CD8-positive, alpha-beta memory T cell (primary cell): ENCODE results near the gene CFAP53. TPM values are rescaled to one million over a fixed set of nuclear protein-coding genes. Genes with fewer than 3 reads are reported as not detected.

Experiments
- CTCF ChIA-PET: fragments of 350-600 bp; sonication (Branson Sonifier 250); formaldehyde crosslinking; loops from one replicate; lab custom pipeline; 2021; ENCODE audit warnings: antibody characterized with exemption; lab: Charles Lee
- POLR2A ChIA-PET: fragments of 350-600 bp; sonication (Branson Sonifier 250); formaldehyde crosslinking; loops from one replicate; lab custom pipeline; 2021; ENCODE audit warnings: antibody characterized with exemption; lab: Charles Lee
- DNase-seq, 5 donors: peaks; one replicate each; pipeline versions ENCODE4 v3.0.0 to v3.0.0-alpha.2; 2020 to 2022; ENCODE audit warnings: mixed read lengths in 1 of 5
- H3K27ac ChIP-seq: one replicate; pipeline ENCODE4 v1.7.0; 2013; ENCODE audit warnings: low read depth, mild to moderate bottlenecking, low read length, moderate library complexity
- H3K27me3 ChIP-seq: 2 replicates; pipeline ENCODE4 v1.7.0; 2013; ENCODE audit warnings: low read length, mild to moderate bottlenecking; ENCODE audit not compliant: insufficient read depth, poor library complexity, severe bottlenecking
- H3K36me3 ChIP-seq: 2 replicates; pipeline ENCODE4 v1.7.0; 2013; ENCODE audit warnings: mild to moderate bottlenecking, low read length, moderate library complexity; ENCODE audit not compliant: insufficient read depth
- H3K4me1 ChIP-seq: 2 replicates; pipeline ENCODE4 v1.7.0; 2013; ENCODE audit warnings: mild to moderate bottlenecking, low read length, moderate library complexity; ENCODE audit not compliant: insufficient read depth
- H3K4me3 ChIP-seq: 2 replicates; pipeline ENCODE4 v1.7.0; 2013; ENCODE audit warnings: mild to moderate bottlenecking, low read length
- H3K9me3 ChIP-seq: 2 replicates; pipeline ENCODE4 v1.7.0; 2013; ENCODE audit warnings: mild to moderate bottlenecking, low read length
- H3K27ac Mint-ChIP-seq, 8 donors: one replicate each; pipeline ENCODE4 v1.8.0; 2020 to 2021; ENCODE audit warnings: mixed read lengths in 8 of 8, mild to moderate bottlenecking in 6 of 8, inconsistent platforms in 3 of 8, moderate library complexity in 3 of 8
- H3K27me3 Mint-ChIP-seq, 2 donors: one replicate each; pipeline ENCODE4 v1.8.0; 2020 to 2021; ENCODE audit warnings: mixed read lengths in 2 of 2, mild to moderate bottlenecking in 1 of 2, moderate library complexity in 1 of 2
- H3K36me3 Mint-ChIP-seq, 3 donors: one replicate each; pipeline ENCODE4 v1.8.0; 2020 to 2021; ENCODE audit warnings: mixed read lengths in 3 of 3, inconsistent platforms in 1 of 3, mild to moderate bottlenecking in 1 of 3
- H3K4me1 Mint-ChIP-seq, 3 donors: one replicate each; pipeline ENCODE4 v1.8.0; 2020 to 2021; ENCODE audit warnings: mixed read lengths in 3 of 3, inconsistent platforms in 1 of 3, mild to moderate bottlenecking in 1 of 3
- H3K4me3 Mint-ChIP-seq, 7 donors: one replicate each; pipeline ENCODE4 v1.8.0; 2020 to 2021; ENCODE audit warnings: mixed read lengths in 7 of 7, mild to moderate bottlenecking in 6 of 7, moderate library complexity in 4 of 7, inconsistent platforms in 2 of 7
- H3K9me3 Mint-ChIP-seq, 5 donors: one replicate each; pipeline ENCODE4 v1.8.0; 2020 to 2022; ENCODE audit warnings: mixed read lengths in 5 of 5, mild to moderate bottlenecking in 3 of 5, moderate library complexity in 2 of 5, inconsistent platforms in 1 of 5
- polyA plus RNA-seq: library from polyadenylated mRNA; unstranded; fragments of 300-500 nt; fragmentation: Illumina TruSeq; gene quantifications from one replicate; pipeline ENCODE4 v1.2.3, GENCODE V29; 2021
- total RNA-seq, 2 experiments: library from RNA; stranded (reverse); gene quantifications; one replicate each; pipeline ENCODE4 v1.2.3, GENCODE V29; 2021

The CFAP53 gene
- total RNA-seq (under 1 TPM; 0.49 to 0.53 TPM), polyA plus RNA-seq (not detected)

GRCh38 chr18:50266248-50266704 lies at the start of gene CFAP53:
TSS of gene CFAP53 (minus strand) at chr18:50266495. CDS start at chr18:50266404, 91 bp downstream.
- Mint-ChIP-seq H3K4me1 (peaks cover 12 to 29% (median 24%) of the 10 kb centered on the region in 3 donors), H3K36me3 (peaks cover 5 to 23% (median 5%) of the 10 kb centered on the region in 3 donors), H3K27ac (peak within 1 kb of the TSS; percentile 77 to 96 (median 94)), H3K4me3 (peak within 1 kb of the TSS; percentile 85 to 92 (median 89)), H3K9me3 (no peaks in the 10 kb centered on the region), H3K27me3 (peaks cover 0 to 1% of the 10 kb centered on the region in 2 donors)
- DNase-seq = peak; percentile 78 to 90 (median 84)
- POLR2A ChIA-PET = interaction anchor here (0.9 kb wide), 1 partner anchor 15 kb away, joined by 10 read pairs; the partner anchor contains the start of gene MBD1
- H3K36me3 ChIP-seq = peaks cover 1% of the 10 kb centered on the region
- CTCF ChIA-PET = interaction anchor here (0.8 to 1.5 kb wide), 7 partner anchors 15 to 105 kb away, joined by 3 to 9 read pairs (median 3); partner anchors contain the start of gene MBD1
- H3K4me3 ChIP-seq = peak within 1 kb of the TSS; percentile 71
- H3K4me1 ChIP-seq = peaks cover 22% of the 10 kb centered on the region
- no peaks in the 10 kb centered on the region for H3K9me3 ChIP-seq
- no peaks in the 10 kb centered on the region for H3K27me3 ChIP-seq
- H3K27ac ChIP-seq = peak within 1 kb of the TSS; percentile 57

GRCh38 chr18:50315100-50315871 lies 49.0 kb upstream of the CFAP53 start:
- Mint-ChIP-seq H3K36me3 (no peaks in the 10 kb centered on the region), H3K9me3 (no peaks in the 10 kb centered on the region), H3K27ac (no peak overlapping the region), H3K4me1 (peaks cover 0 to 5% (median 4%) of the 10 kb centered on the region in 3 donors), H3K4me3 (no peak overlapping the region), H3K27me3 (peaks cover 14 to 51% of the 10 kb centered on the region in 2 donors)
- POLR2A ChIA-PET = no interaction called here
- Histone ChIP-seq H3K27me3 (no peaks in the 10 kb centered on the region), H3K9me3 (no peaks in the 10 kb centered on the region), H3K27ac (no peak overlapping the region), H3K4me1 (no peaks in the 10 kb centered on the region), H3K36me3 (no peaks in the 10 kb centered on the region), H3K4me3 (no peak overlapping the region)
- CTCF ChIA-PET = no interaction called here
- DNase-seq = no peak

GRCh38 chr18:50313873-50314460 lies 47.7 kb upstream of the CFAP53 start:
- DNase-seq = no peak
- Mint-ChIP-seq H3K36me3 (no peaks in the 10 kb centered on the region), H3K27me3 (peaks cover 17 to 55% of the 10 kb centered on the region in 2 donors), H3K9me3 (no peaks in the 10 kb centered on the region), H3K4me1 (no peaks in the 10 kb centered on the region), H3K4me3 (no peak overlapping the region), H3K27ac (no peak overlapping the region)
- ChIA-PET CTCF (no interaction called here), POLR2A (no interaction called here)
- Histone ChIP-seq H3K27ac (no peak overlapping the region), H3K36me3 (no peaks in the 10 kb centered on the region), H3K27me3 (no peaks in the 10 kb centered on the region), H3K9me3 (no peaks in the 10 kb centered on the region), H3K4me3 (no peak overlapping the region), H3K4me1 (no peaks in the 10 kb centered on the region)

DNA sequence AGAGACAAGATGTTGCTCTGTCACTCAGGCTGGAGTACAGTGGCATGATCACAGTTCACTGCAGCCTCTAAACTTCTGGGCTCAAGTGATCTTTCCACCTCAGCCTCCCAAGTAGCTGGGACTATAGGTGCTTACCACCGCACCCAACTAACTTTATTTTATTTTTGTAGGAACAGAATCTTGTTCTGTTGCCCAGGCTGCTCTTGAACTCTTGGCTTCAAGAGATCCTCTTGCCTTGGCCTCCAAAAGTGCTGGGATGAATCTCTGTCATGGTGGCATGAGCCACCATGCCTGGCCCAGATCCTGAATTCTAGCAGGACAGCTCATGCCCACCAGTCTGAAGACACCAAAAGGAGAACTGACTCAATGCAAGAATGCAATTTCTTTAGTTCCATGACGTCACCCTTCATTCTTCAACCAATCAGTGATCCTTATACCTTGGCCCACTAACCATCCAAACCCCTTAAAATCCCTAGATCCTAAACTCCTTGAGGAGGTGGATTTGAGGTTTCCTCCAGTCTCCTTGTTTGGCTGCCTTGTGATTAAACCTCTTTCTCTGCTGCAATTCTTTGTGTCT lies 46.8 kb upstream of the CFAP53 start:
- no peak overlapping the region for H3K27ac ChIP-seq
- no peaks in the 10 kb centered on the region for H3K9me3 ChIP-seq
- H3K4me3 Mint-ChIP-seq = no peak overlapping the region
- CTCF ChIA-PET = no interaction called here
- POLR2A ChIA-PET = no interaction called here
- DNase-seq = no peak
- no peaks in the 10 kb centered on the region for H3K27me3 ChIP-seq
- peaks cover 5 to 6% (median 6%) of the 10 kb centered on the region in 3 donors for H3K4me1 Mint-ChIP-seq
- no peaks in the 10 kb centered on the region for H3K36me3 Mint-ChIP-seq
- H3K27ac Mint-ChIP-seq = no peak overlapping the region
- H3K36me3 ChIP-seq = no peaks in the 10 kb centered on the region
- H3K9me3 Mint-ChIP-seq = no peaks in the 10 kb centered on the region
- H3K27me3 Mint-ChIP-seq = peaks cover 17 to 53% of the 10 kb centered on the region in 2 donors
- H3K4me3 ChIP-seq = no peak overlapping the region
- H3K4me1 ChIP-seq = no peaks in the 10 kb centered on the region

DNA sequence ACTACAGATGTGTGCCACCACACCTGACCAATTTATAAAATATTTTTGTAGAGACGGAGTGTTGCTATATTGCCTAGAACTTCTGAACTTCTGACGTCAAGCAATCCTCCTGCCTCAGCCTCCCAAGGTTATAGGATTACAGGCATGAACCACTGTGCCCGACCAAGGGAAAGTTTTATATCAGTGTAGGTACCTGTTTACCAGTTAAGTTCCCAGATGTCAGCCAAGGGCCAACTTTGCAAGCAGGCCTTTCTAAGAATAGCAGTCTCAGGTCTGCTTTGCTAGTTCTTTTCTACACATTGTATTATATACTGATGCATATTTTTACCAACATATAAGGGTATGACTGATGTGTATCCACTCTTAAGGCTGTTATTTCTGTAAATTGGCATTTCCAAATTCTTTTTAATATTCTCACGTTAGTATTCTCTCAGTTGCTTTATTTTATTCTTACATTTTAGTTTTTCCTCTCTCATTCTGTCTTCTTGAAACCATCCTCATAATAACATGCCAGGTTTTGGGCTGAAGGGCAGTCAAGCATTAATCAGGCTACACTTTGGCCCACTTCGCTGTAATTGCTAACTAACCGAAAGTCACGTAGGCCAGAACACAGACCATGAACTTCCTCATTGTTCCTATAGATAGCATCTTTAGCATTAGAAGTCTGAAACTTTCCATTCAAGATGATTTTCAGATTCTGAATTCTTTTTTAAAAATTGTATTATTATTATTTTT lies 46.2 kb upstream of the CFAP53 start:
- H3K36me3 ChIP-seq = no peaks in the 10 kb centered on the region
- DNase-seq = no peak
- ChIA-PET CTCF (no interaction called here), POLR2A (no interaction called here)
- peaks cover under 1% of the 10 kb centered on the region for H3K4me1 ChIP-seq
- H3K9me3 ChIP-seq = no peaks in the 10 kb centered on the region
- H3K4me1 Mint-ChIP-seq = peaks cover 10 to 11% (median 11%) of the 10 kb centered on the region in 3 donors
- H3K36me3 Mint-ChIP-seq = peaks cover 0 to 3% (median 0%) of the 10 kb centered on the region in 3 donors
- H3K9me3 Mint-ChIP-seq = no peaks in the 10 kb centered on the region
- H3K4me3 ChIP-seq = no peak overlapping the region
- H3K27ac Mint-ChIP-seq = no peak overlapping the region
- H3K27me3 ChIP-seq = no peaks in the 10 kb centered on the region
- no peak overlapping the region for H3K4me3 Mint-ChIP-seq
- H3K27ac ChIP-seq = no peak overlapping the region
- H3K27me3 Mint-ChIP-seq = peaks cover 21 to 50% of the 10 kb centered on the region in 2 donors

- Histone ChIP-seq H3K4me1 (peaks cover 8% of the 10 kb centered on the region), H3K4me3 (no peak overlapping the region), H3K9me3 (no peaks in the 10 kb centered on the region), H3K36me3 (no peaks in the 10 kb centered on the region), H3K27me3 (no peaks in the 10 kb centered on the region), H3K27ac (no peak overlapping the region)
- Mint-ChIP-seq H3K9me3 (no peaks in the 10 kb centered on the region), H3K4me1 (peaks cover 15 to 20% (median 19%) of the 10 kb centered on the region in 3 donors), H3K36me3 (peaks cover 0 to 3% (median 0%) of the 10 kb centered on the region in 3 donors), H3K27ac (no peak overlapping the region), H3K4me3 (no peak overlapping the region), H3K27me3 (peaks cover 19 to 43% of the 10 kb centered on the region in 2 donors)
- ChIA-PET CTCF (interaction anchor here (1.1 kb wide), 1 partner anchor 45 kb away, joined by 4 read pairs; no protein-coding TSS in a partner anchor), POLR2A (interaction anchor here (0.5 kb wide), 1 partner anchor 483 kb away, joined by 3 read pairs; no protein-coding TSS in a partner anchor)
- no peak for DNase-seq
Measured at GRCh38 chr18:50311650-50312049, 45.4 kb upstream of the CFAP53 start.

- Histone ChIP-seq H3K4me3 (no peak overlapping the region), H3K4me1 (peaks cover 8% of the 10 kb centered on the region), H3K9me3 (no peaks in the 10 kb centered on the region), H3K27ac (no peak overlapping the region), H3K27me3 (no peaks in the 10 kb centered on the region), H3K36me3 (no peaks in the 10 kb centered on the region)
- POLR2A ChIA-PET = no interaction called here
- Mint-ChIP-seq H3K4me1 (peaks cover 15 to 21% (median 19%) of the 10 kb centered on the region in 3 donors), H3K27ac (no peak overlapping the region), H3K36me3 (peaks cover 0 to 3% (median 3%) of the 10 kb centered on the region in 3 donors), H3K4me3 (no peak overlapping the region), H3K9me3 (peaks cover 0 to 3% (median 1%) of the 10 kb centered on the region in 5 donors), H3K27me3 (peaks cover 22 to 42% of the 10 kb centered on the region in 2 donors)
- CTCF ChIA-PET = no interaction called here
- no peak for DNase-seq
Measured at GRCh38 chr18:50310080-50310479, 43.8 kb upstream of the CFAP53 start.
